ENCODE results near the gene RAB39A. TPM values are rescaled to one million over a fixed set of nuclear protein-coding genes. Genes with fewer than 3 reads are reported as not detected.
"Not testable (repeated sequence)": the region's sequence is repeated elsewhere in the genome, so short reads cannot be mapped to it uniquely, and the experiment has no call there.

The RAB39A gene
- total RNA-seq: under 1 TPM in 3 of 4 donors, not detected in 1; 0.13 to 0.95 (median 0.67) TPM

- TF ChIP-seq CTCF (IDR thresholded peaks at IDR 0.05) (no peak), POLR2A (IDR thresholded peaks at IDR 0.05) (no peak)
- peak within 1 kb of the TSS in 2 of 4 donors; percentile 44 to 67 for H3K27ac ChIP-seq
- H3K9me3 ChIP-seq: no peaks in the 10 kb centered on the region
- H3K4me1 ChIP-seq: peaks cover 9 to 18% (median 13%) of the 10 kb centered on the region in 3 donors
- H3K4me3 ChIP-seq: peak within 1 kb of the TSS; percentile 8 to 67 (median 44)
- 7 to 8% methylated on average over 7 to 12 of the region's 61 CpGs for WGBS, 2 donors
- peaks cover 0 to 48% (median 7%) of the 10 kb centered on the region in 4 donors for H3K27me3 ChIP-seq
- DNase-seq: peak; percentile 62
- no peaks in the 10 kb centered on the region for H3K36me3 ChIP-seq
- intact Hi-C loops (cut with DNase I): no loop called here
Measured at GRCh38 chr11:107928046-107928766, at the start of gene RAB39A. Gene RAB39A (plus strand): TSS chr11:107928448. CDS start chr11:107928569, 121 bp downstream.

GRCh38 chr11:107881471-107881870 lies 46.8 kb upstream of the RAB39A start:
- H3K36me3 ChIP-seq; intact Hi-C loops (cut with DNase I); H3K27ac ChIP-seq; H3K27me3 ChIP-seq; H3K9me3 ChIP-seq; DNase-seq; H3K4me3 ChIP-seq; H3K4me1 ChIP-seq: not testable (repeated sequence)
- WGBS, 2 donors: 92 to 98% methylated on average over 8 of the region's 9 CpGs

DNA sequence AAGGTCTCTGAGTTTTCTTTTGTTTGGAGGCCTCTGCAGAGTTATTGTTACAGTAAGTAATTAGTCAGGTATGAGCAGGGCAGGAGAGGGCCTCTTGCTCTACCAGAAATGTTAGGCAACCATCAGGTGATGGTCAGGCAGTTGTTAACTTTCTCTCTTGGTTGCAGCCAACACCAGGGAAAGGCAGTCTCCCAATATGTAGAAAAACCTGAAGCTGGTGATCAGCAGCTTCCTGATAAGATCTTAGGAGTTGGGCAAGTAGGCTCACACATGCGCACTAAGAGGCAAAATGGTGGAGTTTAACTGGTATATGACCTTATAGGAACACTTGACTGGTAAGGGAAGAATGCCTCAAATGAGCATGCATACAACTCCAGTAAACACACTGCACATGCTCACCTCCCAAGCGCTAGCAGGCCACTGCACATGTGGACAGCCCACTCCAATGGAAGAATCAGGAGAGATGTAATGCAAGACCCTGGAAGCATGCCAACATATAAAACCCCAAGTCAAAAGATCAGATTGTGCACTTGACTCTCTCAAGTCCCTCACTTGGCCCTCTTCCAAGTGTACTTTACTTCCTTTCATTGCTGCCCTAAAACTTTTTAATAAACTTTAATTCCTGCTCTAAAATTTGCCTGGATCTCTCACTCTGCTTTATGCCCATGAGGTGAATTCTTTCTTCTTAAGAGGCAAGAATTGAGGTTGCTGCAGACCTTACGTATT lies 46.0 kb upstream of the RAB39A start:
- H3K36me3 ChIP-seq: no peaks in the 10 kb centered on the region
- H3K4me3 ChIP-seq: no peak overlapping the region
- H3K9me3 ChIP-seq: peaks cover 0 to 5% (median 0%) of the 10 kb centered on the region in 3 donors
- WGBS, 2 donors: 95 to 99% methylated on average over 3 of the region's 3 CpGs
- H3K27ac ChIP-seq: no peak overlapping the region
- TF ChIP-seq POLR2A (IDR thresholded peaks at IDR 0.05) (no peak), CTCF (IDR thresholded peaks at IDR 0.05) (no peak)
- intact Hi-C loops (cut with DNase I): no loop called here
- H3K4me1 ChIP-seq: no peaks in the 10 kb centered on the region
- H3K27me3 ChIP-seq: peaks cover 0 to 2% (median 0%) of the 10 kb centered on the region in 4 donors
- no peak for DNase-seq

GRCh38 chr11:107898270-107898669 lies 30.0 kb upstream of the RAB39A start:
- H3K27me3 ChIP-seq: no peaks in the 10 kb centered on the region
- TF ChIP-seq CTCF (IDR thresholded peaks at IDR 0.05): peak in 5 of 6 experiments; percentile 46 to 75 (median 50)
- no peak for TF ChIP-seq POLR2A (IDR thresholded peaks at IDR 0.05)
- no peak overlapping the region for H3K4me3 ChIP-seq
- H3K4me1 ChIP-seq: peaks cover 0 to 3% (median 0%) of the 10 kb centered on the region in 3 donors
- no peak overlapping the region for H3K27ac ChIP-seq
- H3K9me3 ChIP-seq: no peaks in the 10 kb centered on the region
- DNase-seq: no peak
- intact Hi-C loops (cut with DNase I): no loop called here
- no peaks in the 10 kb centered on the region for H3K36me3 ChIP-seq
- 7 to 34% methylated on average over 1 of the region's 1 CpG for WGBS, 2 donors

DNA sequence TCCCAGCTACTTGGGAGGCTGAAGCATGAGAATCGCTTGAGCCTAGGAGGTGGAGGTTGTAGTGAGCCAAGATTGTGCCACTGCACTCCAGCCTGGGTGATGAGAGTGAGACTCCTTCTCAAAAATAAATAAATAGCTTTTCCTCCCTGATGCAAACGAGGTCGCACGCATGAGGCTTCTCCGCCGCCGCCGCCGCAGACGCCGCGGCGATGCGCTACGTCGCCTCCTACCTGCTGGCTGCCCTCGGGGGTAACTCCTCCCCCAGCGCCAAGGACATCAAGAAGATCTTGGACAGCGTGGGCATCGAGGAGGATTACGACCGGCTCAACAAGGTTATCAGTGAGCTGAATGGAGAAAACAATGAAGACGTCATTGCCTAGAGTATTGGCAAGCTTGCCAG lies 20.0 kb upstream of the RAB39A start:
- Histone ChIP-seq H3K4me1 (no peaks in the 10 kb centered on the region), H3K27me3 (peaks cover 0 to 11% (median 0%) of the 10 kb centered on the region in 4 donors), H3K36me3 (no peaks in the 10 kb centered on the region), H3K27ac (no peak overlapping the region), H3K9me3 (no peaks in the 10 kb centered on the region), H3K4me3 (no peak overlapping the region)
- intact Hi-C loops (cut with DNase I): no loop called here
- no peak for DNase-seq
- 74 to 90% methylated on average over 15 to 17 of the region's 23 CpGs for WGBS, 2 donors
- TF ChIP-seq POLR2A (IDR thresholded peaks at IDR 0.05): no peak
- TF ChIP-seq CTCF (IDR thresholded peaks at IDR 0.05): no peak

- WGBS, 2 donors: no CpG with 5 or more reads among the region's 38 CpGs
- H3K4me3 ChIP-seq; H3K9me3 ChIP-seq; DNase-seq; intact Hi-C loops (cut with DNase I); H3K36me3 ChIP-seq; H3K27ac ChIP-seq; H3K4me1 ChIP-seq: not testable (repeated sequence)
- H3K27me3 ChIP-seq: peaks cover 0 to 11% (median 0%) of the 10 kb centered on the region in 4 donors
Measured at GRCh38 chr11:107912415-107912814, 15.8 kb upstream of the RAB39A start.

Measured in esophagus squamous epithelium (tissue), 5 donors.